Lung (tissue), 12 donors: ENCODE data around the gene SETBP1. TPM values are rescaled to one million over a fixed set of nuclear protein-coding genes. Genes with fewer than 3 reads are reported as not detected.

Experiments
- ATAC-seq: fragments of 200-7000 bp; cut with Tn5 transposase; one replicate; pipeline ENCODE4 v1.9.1; 2020; ENCODE audit warnings: moderate number of reproducible peaks; ENCODE audit not compliant: insufficient read depth, low FRiP score
- DNase-seq, 3 donors: peaks; one replicate each; pipeline ENCODE4 v3.0.0-alpha.2; 2013 to 2017
- H3K27ac ChIP-seq, 2 donors: one replicate each; pipeline ENCODE4 v1.5.1; 2013; ENCODE audit warnings: mild to moderate bottlenecking in 2 of 2, moderate library complexity in 2 of 2, control low read depth in 1 of 2, inconsistent platforms in 1 of 2, low read depth in 1 of 2, low read length in 1 of 2
- H3K27me3 ChIP-seq, 3 donors: one replicate each; pipeline ENCODE4 v1.5.1; 2013; ENCODE audit warnings: low read length in 2 of 3; ENCODE audit not compliant: control insufficient read depth in 3 of 3, insufficient read depth in 3 of 3
- H3K36me3 ChIP-seq, 4 donors: one replicate each; pipeline ENCODE4 v1.5.1; 2013; ENCODE audit warnings: low read length in 4 of 4, mild to moderate bottlenecking in 1 of 4, moderate library complexity in 1 of 4; ENCODE audit not compliant: control insufficient read depth in 4 of 4, insufficient read depth in 4 of 4
- H3K4me1 ChIP-seq, 5 donors: one replicate each; pipeline ENCODE4 v1.5.1; 2013; ENCODE audit warnings: low read length in 5 of 5, mild to moderate bottlenecking in 2 of 5, moderate library complexity in 1 of 5; ENCODE audit not compliant: control insufficient read depth in 5 of 5, insufficient read depth in 5 of 5
- H3K4me3 ChIP-seq: one replicate; pipeline ENCODE4 v1.5.1; 2013; ENCODE audit warnings: mild to moderate bottlenecking, control low read depth, moderate library complexity
- H3K9ac ChIP-seq, 2 donors: one replicate each; pipeline ENCODE4 v1.5.1; 2013; ENCODE audit warnings: low read length in 2 of 2, control low read depth in 1 of 2; ENCODE audit not compliant: insufficient read depth in 1 of 2
- H3K9me3 ChIP-seq, 4 donors: one replicate each; pipeline ENCODE4 v1.5.1; 2013; ENCODE audit warnings: low read length in 3 of 4, mild to moderate bottlenecking in 1 of 4, moderate library complexity in 1 of 4; ENCODE audit not compliant: control insufficient read depth in 4 of 4, insufficient read depth in 3 of 4
- CTCF ChIP-seq: IDR thresholded peaks from 2 replicates; pipeline ENCODE4 v1.5.1; 2012; ENCODE audit warnings: mild to moderate bottlenecking; ENCODE audit errors: control extremely low read depth, extremely low read depth
- WGBS, 2 donors: extraction: QIAGEN DNeasy Blood & Tissue Kit; methylation state at CpG; one replicate each; pipeline ENCODE4 v1.1.7; 2013; 5-methylcytosine and 5-hydroxymethylcytosine counted together
- polyA plus RNA-seq, 2 donors: library from polyadenylated mRNA; stranded (reverse); fragments of 200-250 nt; gene quantifications; one replicate each; pipeline ENCODE4 v1.2.1, GENCODE V29; 2013
- total RNA-seq, 2 donors: library from RNA; depleted of rRNA in 1 of 2; stranded (reverse); fragments of >200 nt in 1 of 2; gene quantifications; one replicate each; pipeline ENCODE4 v1.2.1, GENCODE V29; 2014 to 2021
- donor health status: control.
- donor health status: control.
- donor health status: Bipolar disorder and iron deficiency.
- donor health status: healthy.
- donor health status: DM: yes; HTN: yes; CAD: no.

SETBP1 gene
- total and polyA plus RNA-seq, 4 donors: 1.6 to 43.8 (median 16.6) TPM

DNA sequence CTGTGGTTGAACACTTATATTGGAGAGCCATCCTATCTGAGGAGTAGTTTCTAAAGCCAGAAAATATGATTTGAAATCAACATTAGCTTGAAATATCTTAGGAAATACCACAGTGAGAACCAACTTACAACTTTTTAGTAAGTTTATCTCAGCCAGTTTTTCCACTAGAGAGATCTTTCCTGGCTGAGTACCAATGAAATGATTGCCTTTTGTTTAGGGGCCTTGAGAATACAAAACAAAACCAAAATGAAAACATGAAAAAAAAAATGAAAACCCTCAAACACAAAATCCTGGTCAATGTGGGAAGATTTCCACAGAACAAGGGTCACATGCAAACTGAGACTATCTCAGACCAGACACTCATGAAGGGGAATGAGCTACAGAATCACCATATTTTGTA, 429.0 kb downstream of the SETBP1 start:
- no peak for ATAC-seq
- TF ChIP-seq CTCF: no peak
- peak in 1 of 3 donors; percentile 15 for DNase-seq
- Histone ChIP-seq H3K36me3 (no peaks in the 10 kb centered on the region), H3K27me3 (no peaks in the 10 kb centered on the region), H3K9ac (no peak overlapping the region), H3K4me1 (peaks cover 0 to 4% (median 0%) of the 10 kb centered on the region in 5 donors), H3K9me3 (no peaks in the 10 kb centered on the region), H3K27ac (no peak overlapping the region), H3K4me3 (no peak overlapping the region)

- WGBS, 2 donors: 82 to 84% methylated on average over 7 of the region's 7 CpGs
- no peak for ATAC-seq
Measured at GRCh38 chr18:45110577-45111501, 430.2 kb downstream of the SETBP1 start.

DNA sequence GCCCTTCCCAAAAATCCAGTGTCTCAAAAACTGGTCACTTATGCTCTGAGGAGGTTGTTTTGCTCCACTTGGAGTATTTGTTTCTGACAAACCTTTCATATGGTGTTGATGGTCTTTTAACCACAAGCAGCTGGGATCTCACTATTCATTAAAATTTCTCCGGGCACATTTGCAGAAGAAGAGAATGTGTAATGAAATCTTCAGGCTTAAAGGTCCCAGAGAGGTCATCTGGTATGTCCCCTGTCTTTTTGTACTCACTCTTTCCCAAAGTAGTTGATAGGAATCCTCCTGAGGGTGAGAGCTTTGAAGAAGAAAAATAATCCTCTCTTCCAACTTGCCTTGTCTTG, 430.8 kb downstream of the SETBP1 start:
- H3K4me3 ChIP-seq: no peak overlapping the region
- peaks cover 0 to 4% (median 0%) of the 10 kb centered on the region in 5 donors for H3K4me1 ChIP-seq
- DNase-seq (no peak), ATAC-seq (no peak)
- no peak overlapping the region for H3K27ac ChIP-seq
- H3K27me3 ChIP-seq: no peaks in the 10 kb centered on the region
- H3K36me3 ChIP-seq: no peaks in the 10 kb centered on the region
- no peak for TF ChIP-seq CTCF
- no peak overlapping the region for H3K9ac ChIP-seq
- no peaks in the 10 kb centered on the region for H3K9me3 ChIP-seq
- 71 to 79% methylated on average over 1 of the region's 1 CpG for WGBS, 2 donors

More at GRCh38 chr18:45110577-45111501, 430.2 kb downstream of the SETBP1 start:
- H3K4me1 ChIP-seq: peaks cover 0 to 4% (median 0%) of the 10 kb centered on the region in 5 donors
- no peak for TF ChIP-seq CTCF
- no peaks in the 10 kb centered on the region for H3K27me3 ChIP-seq
- H3K36me3 ChIP-seq: no peaks in the 10 kb centered on the region
- H3K4me3 ChIP-seq: no peak overlapping the region
- no peak overlapping the region for H3K27ac ChIP-seq
- no peak for DNase-seq
- H3K9ac ChIP-seq: no peak overlapping the region
- no peaks in the 10 kb centered on the region for H3K9me3 ChIP-seq

- no peak for DNase-seq
- H3K4me3 ChIP-seq: no peak overlapping the region
- no peaks in the 10 kb centered on the region for H3K9me3 ChIP-seq
- peaks cover 0 to 1% (median 0%) of the 10 kb centered on the region in 5 donors for H3K4me1 ChIP-seq
- no peak overlapping the region for H3K9ac ChIP-seq
- 95 to 100% methylated on average over 1 of the region's 1 CpG for WGBS, 2 donors
- H3K36me3 ChIP-seq: no peaks in the 10 kb centered on the region
- TF ChIP-seq CTCF: no peak
- ATAC-seq: no peak
- no peak overlapping the region for H3K27ac ChIP-seq
- no peaks in the 10 kb centered on the region for H3K27me3 ChIP-seq
Measured at GRCh38 chr18:45112682-45113081, 432.0 kb downstream of the SETBP1 start.
